H9 (cell line): ENCODE data around the gene RAP1GAP. TPM values are rescaled to one million over a fixed set of nuclear protein-coding genes. Genes with fewer than 3 reads are reported as not detected.

Source experiments
- DNase-seq: peaks from one replicate; pipeline ENCODE4 v3.0.0-alpha.2; 2017
- H2AFZ ChIP-seq: one replicate; pipeline ENCODE4 v1.6.1; 2013; ENCODE audit warnings: mild to moderate bottlenecking, low read length, control low read depth, moderate library complexity
- H2AK5ac ChIP-seq: 2 replicates; pipeline ENCODE4 v1.6.1; 2013; ENCODE audit warnings: low read length, control low read depth, mixed read lengths; ENCODE audit not compliant: insufficient read length
- H2BK120ac ChIP-seq: one replicate; pipeline ENCODE4 v1.6.1; 2013; ENCODE audit warnings: low read depth, mild to moderate bottlenecking, low read length, control low read depth, inconsistent platforms; ENCODE audit not compliant: poor library complexity, severe bottlenecking
- H2BK12ac ChIP-seq: 2 replicates; pipeline ENCODE4 v1.6.1; 2013; ENCODE audit warnings: low read length, control low read depth, mixed read lengths, low read depth; ENCODE audit not compliant: insufficient read length
- H2BK15ac ChIP-seq: 2 replicates; pipeline ENCODE4 v1.6.1; 2013; ENCODE audit warnings: low read depth, low read length, control low read depth
- H2BK20ac ChIP-seq: one replicate; pipeline ENCODE4 v1.6.1; 2013; ENCODE audit warnings: low read depth, mild to moderate bottlenecking, low read length, control low read depth, inconsistent platforms; ENCODE audit not compliant: poor library complexity, severe bottlenecking
- H2BK5ac ChIP-seq: 2 replicates; pipeline ENCODE4 v1.6.1; 2013; ENCODE audit warnings: low read length, control low read depth, mixed read lengths; ENCODE audit not compliant: insufficient read length
- H3K14ac ChIP-seq: 2 replicates; pipeline ENCODE4 v1.6.1; 2013; ENCODE audit warnings: low read length, control low read depth; ENCODE audit not compliant: insufficient read depth
- H3K18ac ChIP-seq: 2 replicates; pipeline ENCODE4 v1.6.1; 2013; ENCODE audit warnings: low read depth, mild to moderate bottlenecking, mixed read lengths, low read length, control low read depth; ENCODE audit not compliant: insufficient read length
- H3K23ac ChIP-seq: 2 replicates; pipeline ENCODE4 v1.6.1; 2013; ENCODE audit warnings: low read length, control low read depth, mixed read lengths, low read depth; ENCODE audit not compliant: insufficient read length
- H3K23me2 ChIP-seq: 2 replicates; pipeline ENCODE4 v1.6.1; 2013; ENCODE audit warnings: low read depth, mild to moderate bottlenecking, mixed read lengths, low read length, control low read depth; ENCODE audit not compliant: insufficient read length, poor library complexity, severe bottlenecking
- H3K27ac ChIP-seq: 2 replicates; pipeline ENCODE4 v1.5.1; 2013; ENCODE audit warnings: low read length, control low read depth, mixed read lengths, low read depth; ENCODE audit not compliant: insufficient read length
- H3K27me3 ChIP-seq: 2 replicates; pipeline ENCODE4 v1.6.1; 2013; ENCODE audit warnings: low read length, control low read depth, inconsistent platforms; ENCODE audit not compliant: insufficient read depth
- H3K4ac ChIP-seq: 2 replicates; pipeline ENCODE4 v1.6.1; 2013; ENCODE audit warnings: low read depth, mild to moderate bottlenecking, control low read depth, inconsistent platforms, low read length, moderate library complexity
- H3K4me1 ChIP-seq: 2 replicates; pipeline ENCODE4 v1.6.1; 2013; ENCODE audit warnings: low read length, control low read depth, inconsistent platforms; ENCODE audit not compliant: insufficient read depth
- H3K4me2 ChIP-seq: 2 replicates; pipeline ENCODE4 v1.6.1; 2013; ENCODE audit warnings: low read length, control low read depth, mixed read lengths; ENCODE audit not compliant: insufficient read length, insufficient read depth
- H3K56ac ChIP-seq: 2 replicates; pipeline ENCODE4 v1.6.1; 2013; ENCODE audit warnings: low read depth, mild to moderate bottlenecking, mixed read lengths, low read length, control low read depth; ENCODE audit not compliant: insufficient read length
- H3K79me1 ChIP-seq: 2 replicates; pipeline ENCODE4 v1.6.1; 2013; ENCODE audit warnings: low read depth, mild to moderate bottlenecking, moderate library complexity, low read length, control low read depth, inconsistent platforms; ENCODE audit not compliant: insufficient read depth, poor library complexity, severe bottlenecking
- H3K79me2 ChIP-seq: 2 replicates; pipeline ENCODE4 v1.6.1; 2013; ENCODE audit warnings: low read length, control low read depth, inconsistent platforms; ENCODE audit not compliant: insufficient read depth
- H3K9ac ChIP-seq: 2 replicates; pipeline ENCODE4 v1.6.1; 2013; ENCODE audit warnings: low read length, control low read depth, mixed read lengths; ENCODE audit not compliant: insufficient read length; ENCODE audit errors: extremely low read depth
- H3K9me3 ChIP-seq: one replicate; pipeline ENCODE4 v1.6.1; 2013; ENCODE audit warnings: low read depth, low read length, inconsistent platforms; ENCODE audit not compliant: control insufficient read depth
- H3T11ph ChIP-seq: one replicate; pipeline ENCODE4 v1.6.1; 2013; ENCODE audit warnings: mild to moderate bottlenecking, low read length, control low read depth, inconsistent platforms
- H4K20me1 ChIP-seq: one replicate; pipeline ENCODE4 v1.6.1; 2013; ENCODE audit not compliant: control insufficient read depth, insufficient read length, insufficient read depth
- H4K5ac ChIP-seq: 2 replicates; pipeline ENCODE4 v1.6.1; 2013; ENCODE audit warnings: low read depth, mild to moderate bottlenecking, mixed read lengths, low read length, control low read depth; ENCODE audit not compliant: insufficient read length
- H4K8ac ChIP-seq: replicated peaks from 2 replicates; pipeline ENCODE4 v1.6.1; 2013; ENCODE audit warnings: low read length, control low read depth, mixed read lengths, low read depth; ENCODE audit not compliant: insufficient read length
- H4K91ac ChIP-seq: 2 replicates; pipeline ENCODE4 v1.6.1; 2013; ENCODE audit warnings: low read depth, mild to moderate bottlenecking, moderate library complexity, mixed read lengths, low read length, control low read depth; ENCODE audit not compliant: insufficient read length
- H3K27ac Mint-ChIP-seq, 3 experiments: 2 replicates in 2 of 3; 3 replicates in 1 of 3; pipeline ENCODE4 v1.8.0; 2020 to 2021; ENCODE audit warnings: mixed read lengths in 3 of 3, mild to moderate bottlenecking in 1 of 3, moderate library complexity in 1 of 3
- H3K27me3 Mint-ChIP-seq: 2 replicates; pipeline ENCODE4 v1.8.0; 2021; ENCODE audit warnings: low read depth, mild to moderate bottlenecking, moderate library complexity, mixed read lengths
- H3K36me3 Mint-ChIP-seq, 3 experiments: 2 replicates in 2 of 3; 3 replicates in 1 of 3; pipeline ENCODE4 v1.8.0; 2020 to 2021; ENCODE audit warnings: low read depth in 3 of 3, mixed read lengths in 3 of 3; ENCODE audit not compliant: insufficient read depth in 1 of 3
- H3K4me1 Mint-ChIP-seq, 2 experiments: 2 replicates each; pipeline ENCODE4 v1.8.0; 2020; ENCODE audit warnings: mixed read lengths in 2 of 2
- H3K4me3 Mint-ChIP-seq, 2 experiments: 2 replicates in 1 of 2; 3 replicates in 1 of 2; pipeline ENCODE4 v1.8.0; 2020 to 2021; ENCODE audit warnings: mild to moderate bottlenecking in 2 of 2, mixed read lengths in 2 of 2, moderate library complexity in 1 of 2
- H3K9me3 Mint-ChIP-seq, 2 experiments: 2 replicates in 1 of 2; 3 replicates in 1 of 2; pipeline ENCODE4 v1.8.0; 2020; ENCODE audit warnings: mild to moderate bottlenecking in 2 of 2, mixed read lengths in 2 of 2, moderate library complexity in 1 of 2
- WGBS: extraction: QIAGEN DNeasy Blood & Tissue Kit; methylation state at CpG from one replicate; pipeline ENCODE4 v1.1.7; 2013; ENCODE audit warnings: missing lambda C conversion rate, low lambda C conversion rate, mixed read lengths; ENCODE audit not compliant: insufficient read length; ENCODE audit errors: extremely low coverage; 5-methylcytosine and 5-hydroxymethylcytosine counted together
- total RNA-seq: library from RNA; stranded (reverse); gene quantifications from 2 replicates; pipeline ENCODE4 v1.2.1, GENCODE V29; 2021
- TF ChIP-seq, protein P1 (sequence below): fragments of 200-600 bp; sonication (generic); conservative IDR thresholded peaks from 3 replicates; pipeline ENCODE4 v1.8.0; 2021; ENCODE audit warnings: antibody characterized with exemption, mild to moderate bottlenecking

Gene RAP1GAP
- total RNA-seq, 1 experiment from 2014 or later = 7.9 TPM

DNA sequence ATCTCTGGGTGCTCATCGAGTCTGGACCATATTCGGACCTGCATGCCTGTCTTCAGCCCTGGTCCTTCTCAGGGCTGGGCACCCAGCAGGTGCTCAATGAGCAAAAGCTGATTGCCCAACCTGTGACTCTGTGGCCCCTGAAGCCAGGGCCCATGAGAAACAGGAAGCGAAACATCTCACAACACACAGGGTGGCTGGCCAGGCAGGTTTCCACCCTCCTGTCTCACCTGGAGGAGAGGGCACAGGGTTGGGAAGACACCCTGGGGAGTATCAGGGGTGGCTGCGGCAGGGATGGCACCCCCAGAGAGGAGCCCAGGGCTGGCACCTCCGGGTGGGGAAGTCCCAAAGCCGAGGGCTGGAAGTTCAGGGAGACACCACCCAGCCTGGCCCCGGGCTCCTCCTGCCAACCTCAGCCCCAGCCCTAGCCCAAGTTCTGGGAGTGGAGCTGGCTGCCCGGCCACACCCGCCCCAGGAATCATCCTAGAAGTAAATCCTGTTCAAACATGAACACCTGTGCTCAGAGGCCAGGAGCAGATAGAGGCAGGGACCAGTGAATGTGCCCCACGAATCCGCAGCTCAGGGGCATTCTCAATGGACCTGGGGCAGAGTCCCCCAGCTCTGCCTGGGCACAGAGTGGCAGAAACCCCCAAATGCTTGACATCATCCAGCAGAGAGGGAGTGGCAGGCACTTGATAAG, 54.6 kb downstream of the RAP1GAP start:
- H3K14ac ChIP-seq = no peak overlapping the region
- H4K91ac ChIP-seq = no peak overlapping the region
- no peak for DNase-seq
- H3K4me1 ChIP-seq = no peaks in the 10 kb centered on the region; the same call in 1 of the 2 replicates
- TF ChIP-seq, protein P1, sequence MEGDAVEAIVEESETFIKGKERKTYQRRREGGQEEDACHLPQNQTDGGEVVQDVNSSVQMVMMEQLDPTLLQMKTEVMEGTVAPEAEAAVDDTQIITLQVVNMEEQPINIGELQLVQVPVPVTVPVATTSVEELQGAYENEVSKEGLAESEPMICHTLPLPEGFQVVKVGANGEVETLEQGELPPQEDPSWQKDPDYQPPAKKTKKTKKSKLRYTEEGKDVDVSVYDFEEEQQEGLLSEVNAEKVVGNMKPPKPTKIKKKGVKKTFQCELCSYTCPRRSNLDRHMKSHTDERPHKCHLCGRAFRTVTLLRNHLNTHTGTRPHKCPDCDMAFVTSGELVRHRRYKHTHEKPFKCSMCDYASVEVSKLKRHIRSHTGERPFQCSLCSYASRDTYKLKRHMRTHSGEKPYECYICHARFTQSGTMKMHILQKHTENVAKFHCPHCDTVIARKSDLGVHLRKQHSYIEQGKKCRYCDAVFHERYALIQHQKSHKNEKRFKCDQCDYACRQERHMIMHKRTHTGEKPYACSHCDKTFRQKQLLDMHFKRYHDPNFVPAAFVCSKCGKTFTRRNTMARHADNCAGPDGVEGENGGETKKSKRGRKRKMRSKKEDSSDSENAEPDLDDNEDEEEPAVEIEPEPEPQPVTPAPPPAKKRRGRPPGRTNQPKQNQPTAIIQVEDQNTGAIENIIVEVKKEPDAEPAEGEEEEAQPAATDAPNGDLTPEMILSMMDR = no peak
- no peak overlapping the region for H4K8ac ChIP-seq
- no peak overlapping the region for H2AK5ac ChIP-seq
- no peaks in the 10 kb centered on the region for H3K79me1 ChIP-seq
- H3K9me3 ChIP-seq = no peaks in the 10 kb centered on the region
- Mint-ChIP-seq H3K27me3 (no peaks in the 10 kb centered on the region), H3K4me1 (peaks cover 2 to 13% of the 10 kb centered on the region in 2 experiments; a peak in 3 of 4 replicates), H3K9me3 (no peaks in the 10 kb centered on the region; a peak in 1 of 5 replicates), H3K4me3 (no peak overlapping the region), H3K27ac (no peak overlapping the region; a peak in 1 of 7 replicates), H3K36me3 (no peaks in the 10 kb centered on the region; a peak in 2 of 7 replicates)
- no peak overlapping the region for H2AFZ ChIP-seq
- no peak overlapping the region for H2BK20ac ChIP-seq
- H3K23me2 ChIP-seq = peaks cover 4% of the 10 kb centered on the region
- no peak overlapping the region for H3T11ph ChIP-seq
- H3K18ac ChIP-seq = no peak overlapping the region
- H2BK5ac ChIP-seq = no peak overlapping the region
- H3K23ac ChIP-seq = no peak overlapping the region
- no peak overlapping the region for H3K27ac ChIP-seq
- no peak overlapping the region for H3K4ac ChIP-seq
- no peak overlapping the region for H2BK120ac ChIP-seq
- H3K9ac ChIP-seq = no peak overlapping the region
- no peak overlapping the region for H2BK12ac ChIP-seq
- H3K56ac ChIP-seq = no peak overlapping the region
- no peak overlapping the region for H2BK15ac ChIP-seq
- H3K79me2 ChIP-seq = no peaks in the 10 kb centered on the region
- H4K20me1 ChIP-seq = no peaks in the 10 kb centered on the region
- H4K5ac ChIP-seq = no peak overlapping the region
- H3K27me3 ChIP-seq = no peaks in the 10 kb centered on the region
- H3K4me2 ChIP-seq = no peak overlapping the region
- WGBS = no CpG with 5 or more reads among the region's 11 CpGs
